ENCODE data around the gene ASRGL1.

- TF ChIP-seq CTCF (IDR thresholded peaks at IDR 0.05; ENCODE audit: low read depth, low read length, missing input control): no peak
- TF ChIP-seq, protein P1, sequence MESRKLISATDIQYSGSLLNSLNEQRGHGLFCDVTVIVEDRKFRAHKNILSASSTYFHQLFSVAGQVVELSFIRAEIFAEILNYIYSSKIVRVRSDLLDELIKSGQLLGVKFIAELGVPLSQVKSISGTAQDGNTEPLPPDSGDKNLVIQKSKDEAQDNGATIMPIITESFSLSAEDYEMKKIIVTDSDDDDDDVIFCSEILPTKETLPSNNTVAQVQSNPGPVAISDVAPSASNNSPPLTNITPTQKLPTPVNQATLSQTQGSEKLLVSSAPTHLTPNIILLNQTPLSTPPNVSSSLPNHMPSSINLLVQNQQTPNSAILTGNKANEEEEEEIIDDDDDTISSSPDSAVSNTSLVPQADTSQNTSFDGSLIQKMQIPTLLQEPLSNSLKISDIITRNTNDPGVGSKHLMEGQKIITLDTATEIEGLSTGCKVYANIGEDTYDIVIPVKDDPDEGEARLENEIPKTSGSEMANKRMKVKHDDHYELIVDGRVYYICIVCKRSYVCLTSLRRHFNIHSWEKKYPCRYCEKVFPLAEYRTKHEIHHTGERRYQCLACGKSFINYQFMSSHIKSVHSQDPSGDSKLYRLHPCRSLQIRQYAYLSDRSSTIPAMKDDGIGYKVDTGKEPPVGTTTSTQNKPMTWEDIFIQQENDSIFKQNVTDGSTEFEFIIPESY (IDR thresholded peaks at IDR 0.05): no peak
Observed at GRCh38 chr11:62404435-62404834, 67.2 kb downstream of the ASRGL1 start.
